GM21381 (cell line): ENCODE measurements around the gene SP110.
"Not testable (repeated sequence)": the region's sequence is repeated elsewhere in the genome, so short reads cannot be mapped to it uniquely, and the experiment has no call there.

ENCODE experiments used
- ATAC-seq: cut with Tn5 transposase; IDR thresholded peaks from one replicate; pipeline ENCODE4 v1.9.1; 2021; ENCODE audit warnings: mild to moderate bottlenecking, moderate library complexity; ENCODE audit not compliant: unreplicated experiment

Gene SP110

DNA sequence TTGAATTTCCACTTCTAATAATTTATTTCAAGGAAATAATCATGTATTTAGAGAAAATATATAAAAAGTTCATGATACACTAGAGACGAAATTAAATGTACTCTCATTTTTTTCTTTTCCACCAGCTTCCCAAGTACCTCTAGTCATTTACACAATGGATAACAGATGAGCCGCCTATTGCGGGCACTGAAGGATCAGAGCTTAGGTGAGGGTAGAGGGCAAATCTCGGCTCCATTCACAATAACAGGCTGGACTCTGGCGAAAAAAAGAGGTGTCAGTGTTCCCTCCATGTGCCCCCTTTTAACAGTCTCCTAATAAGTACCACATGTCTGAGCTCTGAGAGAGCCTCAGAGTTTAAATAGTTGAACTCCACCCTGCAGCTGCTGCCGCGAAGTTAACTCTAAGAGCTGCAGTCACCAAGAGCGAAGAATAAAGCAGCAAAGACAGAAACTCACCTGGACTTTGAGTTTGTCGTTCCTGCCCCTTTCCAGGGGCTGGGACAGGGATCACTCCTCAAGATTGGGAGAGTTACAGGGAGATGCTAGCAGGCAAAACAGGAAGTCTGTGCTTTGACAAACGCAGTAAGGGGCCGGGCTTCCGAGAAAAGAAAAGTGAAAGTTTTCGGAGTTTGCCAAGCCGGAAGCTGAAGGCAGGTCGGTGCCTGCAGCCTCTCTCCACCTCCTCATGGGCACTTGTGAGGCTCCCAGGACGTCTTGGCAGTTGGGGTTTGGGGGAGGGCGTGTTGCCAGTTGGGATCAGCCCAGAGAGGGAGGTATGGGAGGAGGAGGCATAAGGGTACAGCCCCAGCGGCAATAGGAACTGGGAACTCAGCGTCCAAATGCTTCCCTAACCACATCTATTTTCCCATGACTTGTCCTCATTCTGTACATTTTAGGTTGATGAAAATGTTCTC is at the start of gene SP110:
SP110 (minus strand) TSS at position 566 of the 913 bp plus-strand sequence. CDS start 3,057 bp downstream, outside the sequence.
- peak; percentile 82 for ATAC-seq

DNA sequence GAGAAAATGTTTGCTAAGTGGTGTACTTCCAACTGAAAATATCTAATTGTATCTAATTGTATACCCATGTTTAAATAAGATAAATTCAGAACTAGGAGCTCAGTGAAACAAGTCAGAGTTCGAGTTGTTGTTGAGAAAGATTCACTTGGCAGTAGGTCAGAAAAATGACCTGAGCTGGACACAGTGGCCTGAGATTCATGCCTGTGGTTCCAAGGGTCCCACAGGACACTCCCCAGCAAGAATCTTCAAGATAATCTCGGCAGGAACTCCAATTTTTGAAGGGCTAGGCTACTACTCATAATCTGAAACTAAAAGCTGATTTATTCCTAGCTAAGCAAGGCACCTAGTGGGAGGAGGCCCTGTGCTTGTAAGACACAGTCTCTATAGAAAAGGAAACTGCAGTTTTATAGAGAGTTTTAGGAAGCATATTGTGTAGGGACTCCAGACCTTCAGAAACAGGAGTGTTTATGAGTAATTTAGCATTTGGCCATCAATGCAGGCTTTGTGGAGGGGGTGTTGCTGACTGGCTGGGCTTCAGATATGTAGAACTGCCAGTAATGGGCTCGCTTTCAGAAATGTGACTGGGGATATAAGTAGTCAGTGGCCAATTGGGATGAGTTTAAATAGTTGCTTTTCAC is 48.9 kb upstream of the SP110 start:
- ATAC-seq, result peak; percentile 65

DNA sequence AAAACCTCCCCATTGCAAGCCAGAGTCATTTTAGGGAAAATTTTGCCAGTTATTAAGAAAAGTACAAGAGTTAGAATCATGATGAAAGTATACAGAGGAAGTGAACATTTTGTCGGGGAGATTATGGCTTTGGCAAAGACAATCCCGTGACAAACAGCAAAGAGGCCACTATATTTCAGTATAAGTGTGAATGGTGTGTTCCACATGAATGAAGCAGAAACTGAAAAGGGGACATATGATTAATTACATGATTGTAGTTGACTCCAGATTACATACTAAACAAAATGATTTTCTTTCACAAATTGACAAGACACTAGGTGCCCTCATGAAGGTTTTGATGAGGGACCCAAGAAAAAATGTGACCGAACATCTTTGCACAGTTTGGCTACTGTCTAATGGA is 47.8 kb upstream of the SP110 start:
- ATAC-seq, result peak; percentile 54

DNA sequence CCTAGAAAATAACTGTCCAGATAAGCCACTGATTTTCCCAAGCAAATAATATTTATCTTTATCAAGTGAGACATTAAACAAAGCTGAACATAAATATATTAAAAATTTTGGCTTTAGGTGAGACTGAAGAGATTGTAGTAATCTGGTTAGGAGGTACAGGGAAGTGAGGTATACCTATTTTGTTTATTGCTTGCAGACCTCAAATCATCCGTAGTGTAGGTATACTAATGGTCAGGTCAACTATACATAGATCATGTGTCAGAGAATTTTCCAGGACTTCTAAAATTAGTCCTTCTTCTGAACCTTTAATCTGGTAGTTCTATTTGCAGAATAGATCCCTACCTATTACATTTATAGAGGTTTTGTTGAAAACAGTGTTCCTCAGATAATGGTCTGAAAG is 47.3 kb upstream of the SP110 start:
- peak; percentile 16 for ATAC-seq

DNA sequence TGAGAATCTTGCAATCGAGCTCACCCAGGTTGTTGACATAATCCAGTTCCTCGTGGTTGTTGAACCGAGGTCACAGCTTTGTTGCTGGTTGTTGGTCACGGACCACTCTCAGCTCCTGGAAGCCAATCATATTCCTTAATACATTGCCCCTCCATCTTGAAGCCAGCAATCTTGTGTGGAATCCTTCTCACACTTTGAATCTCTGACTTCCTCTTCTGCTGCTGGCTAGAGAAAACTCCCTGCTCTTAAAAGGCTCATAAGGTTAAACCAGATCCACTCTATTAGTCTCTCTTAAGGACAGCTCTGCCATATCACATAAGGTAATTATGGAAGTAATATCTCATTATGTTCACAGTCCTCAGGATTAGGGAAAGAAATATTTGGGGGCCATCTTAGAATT is 46.9 kb upstream of the SP110 start:
- ATAC-seq, result no peak

DNA sequence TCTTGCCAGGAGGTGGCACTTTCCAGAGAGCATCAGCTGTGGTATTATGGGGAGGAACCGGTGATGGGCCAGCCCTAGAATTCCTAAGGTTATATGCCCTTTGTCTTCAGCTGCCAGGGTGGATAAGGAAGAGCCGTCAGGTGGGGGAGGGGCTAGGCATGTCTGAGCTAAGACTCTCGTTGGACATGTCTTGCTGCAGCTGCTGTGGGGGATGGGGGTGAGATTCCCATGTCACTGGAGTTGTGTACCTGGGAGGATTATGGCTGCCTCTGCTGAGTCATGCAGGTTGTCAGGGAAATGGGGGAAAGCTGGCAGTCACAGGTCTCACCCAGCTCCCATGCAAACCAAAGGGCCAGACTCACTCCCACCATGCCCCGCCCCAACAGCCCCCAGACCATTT is 45.2 kb upstream of the SP110 start:
- ATAC-seq, result not testable (repeated sequence)

DNA sequence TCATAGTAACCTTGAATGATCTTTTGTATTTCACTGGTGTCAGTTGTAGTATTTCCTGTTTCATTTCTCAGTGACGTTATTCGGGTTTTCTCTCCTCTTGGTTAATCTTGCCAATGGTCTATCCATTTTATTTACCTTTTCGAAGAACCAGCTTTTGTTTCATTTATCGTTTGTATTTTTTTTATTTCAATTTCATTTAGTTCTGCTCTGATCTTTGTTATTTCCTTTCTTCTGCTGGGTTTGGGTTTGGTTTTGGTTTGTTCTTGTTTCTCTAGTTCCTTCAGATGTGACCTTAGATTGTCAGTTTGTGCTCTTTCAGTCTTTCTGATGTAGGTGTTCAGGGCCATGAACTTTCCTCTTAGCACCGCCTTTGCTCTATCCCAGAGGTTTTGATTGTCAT is 42.5 kb upstream of the SP110 start:
- no peak for ATAC-seq

DNA sequence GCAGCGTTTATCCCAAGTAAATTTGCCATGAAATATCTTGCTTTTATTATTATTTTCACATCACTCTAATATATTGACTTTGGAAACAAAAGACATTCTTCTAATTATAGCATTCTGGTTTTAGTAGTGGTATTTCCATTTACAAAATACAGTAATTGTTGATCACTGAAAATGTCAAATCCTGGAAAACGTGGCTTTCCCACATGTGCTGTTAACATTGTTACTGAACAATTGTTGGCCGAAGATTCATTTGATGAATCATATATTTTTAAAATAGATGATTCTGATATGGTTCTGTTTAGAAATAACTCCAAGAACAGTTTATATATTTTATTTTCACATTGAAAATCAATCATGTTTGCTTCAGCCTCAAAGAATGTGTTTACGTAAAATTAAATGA is 38.7 kb upstream of the SP110 start:
- ATAC-seq, result no peak

DNA sequence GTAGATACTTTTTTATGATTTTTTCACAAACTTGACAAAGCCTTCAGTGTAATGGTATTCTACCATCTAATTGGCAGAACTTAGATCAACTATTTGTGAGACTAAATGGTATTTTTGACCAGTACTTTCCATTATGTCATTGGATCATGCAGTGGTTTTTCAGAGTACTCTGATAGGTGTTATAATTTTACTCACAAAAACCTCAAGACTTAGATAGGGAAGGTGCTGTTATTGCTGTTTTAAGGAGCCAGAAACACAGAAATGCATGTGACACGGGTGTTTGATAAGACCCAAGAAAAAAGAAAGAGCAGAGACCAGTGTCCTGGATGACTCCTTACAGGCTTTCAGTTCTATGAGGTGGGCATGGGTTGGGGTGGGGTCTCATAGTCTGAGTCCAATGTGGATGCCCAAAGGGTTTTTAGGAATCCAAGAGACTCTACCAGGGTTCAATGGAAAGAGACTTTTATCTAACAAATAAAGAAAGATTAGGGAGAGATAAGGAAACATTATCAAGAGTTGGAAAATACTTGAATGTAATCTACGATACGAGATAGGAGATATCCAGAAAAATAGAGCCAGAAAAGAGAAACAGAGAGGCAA is 37.0 kb upstream of the SP110 start:
- ATAC-seq, result no peak

DNA sequence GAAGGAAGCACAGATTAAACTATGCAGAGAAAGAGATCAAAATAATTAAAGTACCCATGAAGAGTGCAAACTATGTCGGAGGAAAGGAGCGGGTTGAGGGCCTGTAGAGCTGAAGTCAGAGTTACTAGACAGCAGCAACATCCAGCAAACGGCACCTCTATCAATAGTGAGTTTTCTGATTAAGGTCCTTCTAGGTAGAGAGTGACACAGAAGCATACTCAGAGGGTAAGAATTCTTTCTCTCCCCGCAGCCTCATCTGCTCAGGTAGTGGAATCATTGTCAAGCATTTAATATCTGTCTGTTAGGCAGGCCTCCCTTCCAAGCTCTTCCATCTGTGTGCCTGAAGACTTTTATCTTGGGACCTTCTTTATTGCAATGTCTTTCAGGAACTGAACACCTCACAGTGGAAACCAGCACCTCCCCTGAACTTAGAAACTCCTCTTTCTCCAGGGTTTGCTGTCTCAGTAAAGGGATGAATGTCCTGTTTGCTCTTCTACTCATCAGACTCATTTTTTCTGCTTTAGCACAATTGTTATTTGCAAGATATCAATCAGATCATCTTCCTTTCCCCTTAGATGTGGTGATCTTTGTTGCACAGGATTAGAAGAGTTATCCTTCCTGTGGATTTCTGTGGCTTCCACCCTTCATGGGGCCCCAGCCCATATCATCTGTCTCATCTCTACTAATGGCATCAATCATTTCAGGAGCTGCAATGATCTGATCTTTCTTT is 34.5 kb upstream of the SP110 start:
- no peak for ATAC-seq

DNA sequence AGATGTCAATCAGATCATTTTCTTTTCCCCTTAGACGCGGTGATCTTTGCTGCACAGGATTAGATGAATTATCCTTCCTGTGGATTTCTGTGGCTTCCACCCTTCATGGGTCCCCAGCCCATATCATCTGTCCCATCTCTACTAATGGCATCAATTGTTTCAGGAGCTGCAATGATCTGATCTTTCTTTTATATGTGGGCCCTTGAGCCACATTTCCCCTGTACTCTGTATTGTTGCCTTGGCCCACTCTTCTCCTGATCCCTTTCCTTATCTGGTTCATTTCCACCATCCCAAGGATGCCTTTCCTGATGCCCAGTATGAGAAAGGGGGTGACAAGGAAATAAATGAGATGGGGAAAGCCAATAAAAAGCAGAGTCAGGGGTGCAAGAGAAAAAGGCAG is 30.4 kb upstream of the SP110 start:
- ATAC-seq, result no peak

DNA sequence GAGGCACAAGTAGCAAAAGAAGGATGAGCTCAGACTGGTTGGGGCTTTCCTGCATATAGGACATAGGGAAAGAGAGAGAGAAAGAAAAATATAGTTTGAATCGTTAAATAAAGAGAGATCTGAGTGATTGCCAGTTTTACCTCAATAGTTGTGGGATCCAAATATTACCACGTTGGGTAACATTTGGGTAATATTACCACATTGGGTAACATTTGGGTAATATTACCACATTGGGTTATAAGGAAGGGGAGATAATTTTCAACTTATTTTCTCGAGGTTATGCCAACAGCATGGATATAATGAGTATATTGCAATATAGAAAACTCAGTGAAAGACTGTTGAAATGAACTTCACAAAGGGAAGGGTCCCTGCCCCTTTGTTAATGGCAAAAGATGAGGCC is 26.4 kb upstream of the SP110 start:
- no peak for ATAC-seq

DNA sequence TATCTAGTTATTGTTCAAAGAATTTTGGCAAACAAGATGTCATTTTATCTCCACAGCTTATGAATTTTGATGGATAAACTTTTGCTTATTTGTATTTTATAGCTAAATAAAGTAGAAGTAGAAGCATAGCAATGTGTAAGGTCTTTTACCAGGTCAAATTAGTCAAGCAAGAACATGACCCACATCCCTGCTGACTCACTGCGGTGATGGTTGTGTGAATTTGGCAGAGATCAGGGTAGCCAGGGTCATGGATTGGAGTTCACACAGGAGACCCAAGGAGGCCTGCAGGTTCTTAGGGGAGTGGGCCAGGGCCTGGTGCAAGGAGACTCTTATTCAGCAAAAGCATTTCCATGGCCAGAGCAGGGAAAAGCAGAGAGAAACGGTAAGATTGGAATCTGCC is 24.4 kb upstream of the SP110 start:
- no peak for ATAC-seq

DNA sequence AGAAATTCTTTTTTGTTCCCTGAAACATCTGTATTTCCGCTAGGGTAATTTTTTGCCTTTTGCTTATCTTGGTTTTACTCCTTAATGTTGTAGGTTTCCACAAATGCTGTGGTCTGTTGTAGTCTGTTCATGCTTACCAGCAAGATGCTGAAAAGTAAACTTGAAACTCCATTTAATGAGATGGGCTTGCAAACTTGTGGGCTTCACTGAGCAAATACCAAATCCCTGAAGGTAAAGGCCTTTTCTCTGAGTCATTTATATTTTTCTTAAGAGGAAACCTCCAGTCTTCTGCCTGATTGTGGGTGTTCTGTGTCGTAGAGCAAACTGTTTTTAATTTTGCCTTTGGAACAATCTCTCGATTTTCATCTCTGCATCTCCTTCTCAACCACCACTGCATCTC is 15.1 kb upstream of the SP110 start:
- ATAC-seq, result no peak

DNA sequence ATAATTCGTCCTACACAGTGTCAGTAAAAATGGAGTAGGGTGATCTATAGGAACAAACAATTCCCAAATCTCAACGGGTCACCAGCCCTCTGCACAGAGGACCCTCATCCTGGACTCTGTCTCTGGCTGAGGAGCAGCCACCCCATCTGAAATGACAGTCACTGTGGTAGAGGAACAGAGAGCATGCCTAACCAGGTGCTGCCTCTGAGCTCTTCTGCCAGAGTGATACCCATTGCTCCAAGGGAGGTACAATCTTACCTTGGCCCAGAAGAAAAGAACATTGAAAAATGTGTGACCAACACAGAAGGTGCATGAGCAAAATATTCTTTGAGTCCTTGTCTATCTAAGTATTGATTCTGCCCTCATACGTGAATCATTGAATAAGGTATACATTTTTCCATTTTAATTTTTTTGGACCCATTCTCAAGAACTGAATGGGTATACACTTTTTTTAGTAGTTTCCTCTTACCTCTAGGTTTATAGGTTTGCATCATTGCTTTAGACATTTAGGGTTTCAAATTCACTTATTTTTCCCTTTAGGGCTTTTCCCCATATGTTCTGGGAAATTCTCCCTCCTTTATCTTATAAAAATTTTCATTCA is 14.4 kb upstream of the SP110 start:
- peak; percentile 72 for ATAC-seq

DNA sequence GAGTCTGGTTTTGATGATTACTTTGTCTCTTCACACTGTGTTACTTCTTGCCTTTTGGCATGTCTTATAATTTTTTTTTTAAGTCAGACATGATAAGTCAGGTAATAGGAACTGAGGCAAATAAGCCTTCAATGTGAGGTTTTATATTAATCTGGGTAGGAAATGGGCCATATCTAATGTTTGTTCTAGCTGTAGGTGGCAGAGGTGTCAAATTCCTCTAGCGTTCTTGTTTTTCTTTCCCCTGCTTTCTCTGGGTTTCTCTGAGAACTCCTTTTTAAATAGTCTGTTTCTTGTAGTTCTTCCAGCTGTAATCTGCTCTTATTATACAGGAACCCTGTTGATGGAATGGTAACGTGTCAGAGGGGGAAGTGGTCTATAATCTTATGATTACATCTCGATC is 11.5 kb upstream of the SP110 start:
- no peak for ATAC-seq

DNA sequence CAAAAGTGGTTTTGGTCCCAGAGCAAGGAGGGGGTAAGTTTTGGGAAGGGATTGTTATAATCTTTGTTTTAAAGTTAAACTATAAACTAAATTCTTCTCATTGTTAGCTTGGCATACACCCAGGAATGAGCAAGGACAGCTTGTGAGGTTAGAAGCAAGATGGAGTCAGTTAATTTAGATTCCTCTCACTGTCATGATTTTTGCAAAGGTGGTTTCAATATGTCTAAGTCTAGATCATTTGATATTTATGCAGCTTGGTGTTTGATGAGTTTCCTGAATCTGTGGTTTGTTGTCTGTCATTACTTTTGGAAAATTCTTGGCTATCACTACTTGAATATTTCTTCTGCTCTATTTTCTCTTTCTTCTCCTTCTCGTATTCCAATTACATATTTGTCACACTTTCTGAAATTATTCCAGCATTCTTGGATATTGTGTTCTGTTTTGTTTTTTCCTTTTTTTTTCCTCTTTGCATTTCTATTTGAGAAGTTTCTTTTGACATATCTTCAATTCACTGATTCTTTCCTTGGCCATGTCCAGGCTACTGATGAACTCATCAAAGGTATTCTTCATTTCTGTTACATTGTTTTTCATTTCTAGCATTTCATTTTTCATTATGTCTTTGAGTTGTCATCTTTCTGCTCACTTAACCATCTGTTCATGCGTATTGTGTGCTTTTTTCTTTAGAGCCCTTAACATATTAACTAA is 10.9 kb upstream of the SP110 start:
- no peak for ATAC-seq

DNA sequence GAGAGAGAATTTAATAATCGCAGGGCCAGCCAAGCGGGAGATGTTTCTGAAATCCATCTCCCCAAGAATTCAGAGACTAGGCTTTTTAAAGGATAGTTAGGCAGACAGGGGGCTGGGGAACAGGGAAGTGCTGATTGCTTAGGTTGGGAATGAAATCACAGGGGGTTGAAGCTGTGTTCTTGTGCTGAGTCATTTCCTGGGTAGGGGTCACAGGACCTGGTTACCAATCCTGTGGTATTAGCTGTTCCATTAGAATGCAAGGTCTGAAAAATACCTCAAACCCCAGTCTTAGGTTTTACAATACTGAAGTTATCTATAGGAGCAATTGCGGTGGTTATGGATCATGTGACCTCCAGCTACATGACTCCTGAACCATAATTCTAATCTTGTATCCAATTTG is 10.3 kb upstream of the SP110 start:
- no peak for ATAC-seq

DNA sequence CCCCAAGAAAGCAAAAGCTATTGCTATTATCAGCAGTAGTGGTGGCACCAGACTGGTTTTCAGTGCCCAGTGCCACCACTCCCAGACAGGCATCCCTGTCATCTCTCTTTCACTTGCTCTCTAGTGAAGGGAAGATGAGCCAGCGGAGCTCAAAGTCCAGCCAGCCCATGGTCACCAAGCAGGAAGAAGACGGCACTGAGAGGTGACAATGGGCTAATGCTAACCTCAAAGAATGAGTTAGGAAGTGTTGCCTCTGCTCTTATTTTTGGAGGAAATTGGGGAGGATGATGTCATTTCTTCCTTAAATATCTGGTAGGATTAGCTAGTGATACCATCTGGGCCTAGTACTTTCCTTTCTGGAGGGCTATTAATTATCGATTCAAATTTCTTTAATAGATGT is 7.4 kb upstream of the SP110 start:
- no peak for ATAC-seq

DNA sequence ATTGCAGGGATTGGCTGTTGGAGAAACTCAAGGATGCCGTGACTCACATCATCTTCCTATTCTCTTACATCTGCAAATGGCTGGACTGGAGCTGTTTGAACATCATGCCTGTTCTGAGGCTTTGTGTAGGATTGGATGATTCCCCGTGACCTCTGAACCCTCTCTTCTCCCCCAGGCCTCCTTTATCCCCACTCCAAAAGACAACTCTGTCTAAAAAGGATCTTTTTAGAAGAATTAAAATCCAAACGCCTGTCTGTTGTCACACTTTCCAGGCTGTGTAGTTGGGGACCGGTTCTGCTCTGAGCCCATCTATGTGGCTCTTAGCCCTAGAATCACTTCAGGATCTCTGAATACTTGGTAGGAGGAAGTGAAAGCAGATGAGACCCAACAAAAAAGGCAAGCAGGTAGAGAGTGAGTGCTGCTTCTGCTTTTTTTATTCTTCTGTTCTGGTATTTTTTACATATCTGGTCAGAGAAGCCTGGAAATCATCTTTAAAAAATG is 6.3 kb upstream of the SP110 start:
- peak; percentile 71 for ATAC-seq
